ENCODE results near the gene ERC1.
"Not testable (repeated sequence)": the region's sequence is repeated elsewhere in the genome, so short reads cannot be mapped to it uniquely, and the experiment has no call there.

Gene ERC1

GRCh38 chr12:1201030-1201429 is 210.0 kb downstream of the ERC1 start:
- DNase-seq: no peak

- no peak for DNase-seq
Measured at GRCh38 chr12:1201886-1202285, 210.9 kb downstream of the ERC1 start.

GRCh38 chr12:1203735-1204019 is 212.7 kb downstream of the ERC1 start:
- no peak for DNase-seq

- DNase-seq: no peak
Measured at GRCh38 chr12:1204581-1205121, 213.6 kb downstream of the ERC1 start.

- no peak for DNase-seq
Measured at GRCh38 chr12:1205512-1206060, 214.6 kb downstream of the ERC1 start.

GRCh38 chr12:1206118-1206734 is 215.2 kb downstream of the ERC1 start:
- DNase-seq: no peak

GRCh38 chr12:1207276-1207675 is 216.3 kb downstream of the ERC1 start:
- DNase-seq: no peak

- not testable (repeated sequence) for DNase-seq
Measured at GRCh38 chr12:1208719-1209118, 217.7 kb downstream of the ERC1 start.

DNA sequence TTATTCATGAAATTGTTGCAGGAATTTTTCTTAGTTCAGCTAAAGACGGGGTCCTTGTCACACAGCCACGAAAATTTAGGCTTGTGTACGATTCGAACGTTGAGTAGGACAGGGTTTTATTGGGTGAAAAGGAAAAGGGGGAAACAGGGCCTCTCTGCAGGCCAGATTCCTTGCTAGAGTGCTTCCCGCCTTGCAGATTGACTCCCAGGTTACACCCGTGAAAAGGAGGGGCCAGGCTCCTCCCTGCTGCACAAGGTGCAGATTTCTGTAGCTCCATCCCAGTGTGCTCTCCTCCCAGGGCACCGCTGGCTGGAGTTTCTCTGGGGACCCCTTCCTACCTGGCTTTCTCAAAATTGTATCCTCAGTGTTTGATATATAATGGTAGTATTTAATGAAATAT is 221.5 kb downstream of the ERC1 start:
- no peak for DNase-seq

GRCh38 chr12:1213205-1213604 is 222.2 kb downstream of the ERC1 start:
- DNase-seq: no peak

- DNase-seq: no peak
Measured at GRCh38 chr12:1213618-1214205, 222.7 kb downstream of the ERC1 start.

DNA sequence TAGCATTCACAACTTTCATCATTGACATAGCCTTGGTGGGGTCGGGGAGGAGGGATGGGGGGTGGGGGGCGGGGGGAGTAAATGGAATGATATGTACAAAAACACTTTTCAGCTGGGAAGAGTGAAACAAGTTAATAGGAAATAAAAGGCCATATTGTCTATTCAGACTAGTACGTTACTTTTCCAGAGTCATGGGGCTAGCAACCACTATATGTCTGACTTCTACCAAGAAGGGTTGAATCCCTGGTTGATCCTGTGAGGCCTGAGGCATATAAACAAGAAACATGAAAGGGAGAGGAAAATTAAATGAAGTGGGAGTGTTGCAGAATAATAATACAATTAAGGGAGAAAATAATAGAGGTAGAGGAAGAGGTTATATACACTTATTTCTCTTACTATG is 225.5 kb downstream of the ERC1 start:
- DNase-seq: no peak

- no peak for DNase-seq
Measured at GRCh38 chr12:1217191-1217949, 226.3 kb downstream of the ERC1 start.

- DNase-seq: no peak
Measured at GRCh38 chr12:1218369-1218768, 227.3 kb downstream of the ERC1 start.

- no peak for DNase-seq
Measured at GRCh38 chr12:1220127-1221092, 229.4 kb downstream of the ERC1 start.

GRCh38 chr12:1222858-1223639 is 232.0 kb downstream of the ERC1 start:
- DNase-seq: no peak

DNA sequence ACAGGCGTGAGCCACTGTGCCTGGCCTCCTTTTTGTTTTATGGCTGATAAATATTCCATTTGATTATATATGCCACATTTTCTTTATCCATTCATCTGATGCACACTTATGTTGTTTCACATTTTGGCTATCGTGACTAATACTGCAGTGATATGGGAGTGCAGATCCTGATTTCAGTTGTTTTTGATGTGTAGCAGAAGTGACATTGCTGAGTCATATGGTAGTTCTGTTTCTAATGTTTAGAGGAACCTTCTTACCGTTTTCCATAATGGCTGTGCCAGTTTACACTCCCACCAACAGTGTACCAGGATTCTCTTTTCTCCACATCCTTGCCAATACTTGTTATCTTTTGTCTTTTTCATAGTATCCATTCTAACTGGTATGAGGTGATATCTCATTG is 235.9 kb downstream of the ERC1 start:
- no peak for DNase-seq

DNA sequence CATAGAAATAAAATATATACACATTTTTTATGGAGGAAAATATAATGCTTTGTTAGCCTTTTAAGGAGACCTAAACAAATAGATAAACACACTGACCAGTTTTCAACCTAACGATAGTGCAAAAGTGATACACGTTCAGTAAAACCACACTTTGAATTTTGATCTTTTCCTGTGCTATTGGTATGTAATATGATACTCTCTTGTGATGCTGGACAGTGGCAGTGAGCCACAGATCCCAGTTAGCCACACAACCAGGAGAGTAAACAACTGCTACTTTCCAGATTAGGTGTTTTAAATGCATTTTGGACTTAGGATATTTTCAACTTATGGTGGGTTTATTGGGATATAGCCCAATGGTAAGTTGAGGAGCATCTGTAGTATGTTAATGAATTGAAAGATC is 243.1 kb downstream of the ERC1 start:
- DNase-seq: no peak

DNA sequence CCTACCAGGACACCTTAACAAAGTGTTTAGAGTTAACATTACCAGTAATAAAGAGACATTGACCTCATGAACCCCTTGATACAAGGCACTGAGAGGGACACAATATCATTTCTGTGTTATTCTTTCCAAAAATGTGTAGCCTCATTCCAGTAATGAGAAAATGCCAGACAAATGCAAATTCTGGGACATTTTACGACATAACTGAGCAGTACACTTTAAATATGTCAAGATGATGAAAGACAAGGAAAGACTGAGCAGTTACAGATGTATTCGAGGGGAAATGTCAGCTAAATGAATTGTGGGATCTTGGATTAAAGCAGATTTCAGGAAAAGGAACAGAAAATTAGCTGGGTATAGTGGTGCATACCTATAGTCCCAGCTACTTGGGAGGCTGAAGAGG is 255.6 kb downstream of the ERC1 start:
- no peak for DNase-seq

- no peak for DNase-seq
Measured at GRCh38 chr12:1250641-1251040, 259.6 kb downstream of the ERC1 start.

DNA sequence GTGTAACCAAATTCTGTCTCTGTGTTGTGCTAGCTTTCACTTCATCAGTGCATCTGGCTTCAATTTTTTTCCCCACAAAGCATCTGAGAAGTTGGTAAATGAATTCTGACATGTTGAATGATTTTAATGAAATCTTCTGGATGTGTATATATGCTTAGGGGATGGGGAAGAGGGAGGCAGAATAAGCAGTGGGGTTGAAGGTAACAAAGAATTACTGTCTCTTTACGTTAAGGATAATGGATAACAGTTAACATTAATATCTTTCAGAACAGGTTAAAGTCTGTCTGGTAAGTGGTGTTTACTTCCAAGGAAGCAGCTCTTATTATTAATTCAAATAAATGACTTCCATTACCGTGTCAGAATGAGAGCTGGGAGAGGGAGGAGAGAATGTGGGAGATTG is 261.7 kb downstream of the ERC1 start:
- DNase-seq: no peak

DNA sequence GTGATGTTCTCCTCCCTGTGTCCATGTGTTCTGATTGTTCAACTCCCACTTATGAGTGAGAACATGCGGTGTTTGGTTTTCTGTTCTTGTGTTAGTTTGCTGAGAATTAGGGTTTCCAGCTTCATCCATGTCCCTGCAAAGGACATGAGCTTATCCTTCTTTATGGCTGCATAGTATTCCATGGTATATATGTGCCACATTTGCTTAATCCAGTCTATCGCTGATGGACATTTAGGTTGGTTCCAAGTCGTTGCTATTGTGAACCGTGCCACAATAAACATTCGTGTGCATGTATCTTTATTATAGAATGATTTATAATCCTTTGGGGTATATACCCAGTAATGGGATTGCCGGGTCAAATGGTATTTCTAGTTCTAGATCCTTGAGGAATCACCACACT is 264.1 kb downstream of the ERC1 start:
- DNase-seq: not testable (repeated sequence)

All from activated T-cell treated with anti-CD3 and anti-CD28 coated beads for 4 hours (primary cell).